HL-60/S4 (cell line): ENCODE data around the gene APRT.

Experiments used
- in situ Hi-C: fragments of 300-500 bp; cut with MboI; formaldehyde crosslinking; loops from 2 replicates; pipeline ENCODE4 v1.14.3; 2022; ENCODE audit warnings: low sequenced_read_pairs

Gene APRT

GRCh38 chr16:88842308-88842756 lies 30.6 kb upstream of the APRT start:
- in situ Hi-C loops: no loop called here

DNA sequence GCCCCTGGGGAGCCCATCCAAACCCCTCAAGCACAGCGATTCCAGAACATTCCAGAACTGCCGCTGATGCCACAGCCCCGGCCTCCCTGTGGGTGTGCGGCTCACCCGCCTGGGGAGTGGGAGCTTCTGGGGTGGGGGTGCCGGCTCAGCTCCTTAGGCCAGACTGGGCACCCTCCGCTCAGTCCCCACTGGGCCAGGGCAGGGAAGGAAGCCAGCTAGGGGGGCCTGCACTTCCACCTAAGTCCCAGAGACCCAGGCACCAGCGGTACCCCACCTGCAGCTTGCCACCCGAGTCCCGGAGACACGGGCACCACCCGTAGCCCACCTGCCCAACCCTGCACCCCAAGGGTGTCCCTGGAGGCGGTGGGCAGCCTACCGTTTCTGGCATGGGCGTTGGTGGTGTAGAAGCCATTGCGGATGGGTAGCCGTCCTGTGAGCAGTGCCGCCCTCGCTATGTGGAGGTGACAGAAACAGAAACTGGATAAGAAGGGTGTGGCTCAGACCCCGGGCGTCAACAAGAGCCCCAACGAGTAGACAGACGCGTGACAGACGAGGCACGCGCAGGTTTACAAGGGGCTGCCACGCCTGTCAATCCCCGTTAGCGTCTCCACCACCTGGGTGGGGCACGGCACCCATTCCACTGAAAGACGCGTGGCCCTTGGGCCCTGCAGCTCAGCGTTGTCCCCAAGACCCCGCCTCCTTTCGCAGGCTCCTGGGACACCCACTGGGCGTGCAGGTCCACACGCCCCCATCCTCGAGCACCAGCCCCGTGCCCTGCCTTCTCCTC lies 30.0 kb upstream of the APRT start:
- in situ Hi-C loops: no loop called here

GRCh38 chr16:88840600-88841215 lies 29.0 kb upstream of the APRT start:
- in situ Hi-C loops: no loop called here

GRCh38 chr16:88839745-88840599 lies 28.2 kb upstream of the APRT start:
- in situ Hi-C loops: no loop called here

GRCh38 chr16:88839026-88839529 lies 27.4 kb upstream of the APRT start:
- in situ Hi-C loops: no loop called here

DNA sequence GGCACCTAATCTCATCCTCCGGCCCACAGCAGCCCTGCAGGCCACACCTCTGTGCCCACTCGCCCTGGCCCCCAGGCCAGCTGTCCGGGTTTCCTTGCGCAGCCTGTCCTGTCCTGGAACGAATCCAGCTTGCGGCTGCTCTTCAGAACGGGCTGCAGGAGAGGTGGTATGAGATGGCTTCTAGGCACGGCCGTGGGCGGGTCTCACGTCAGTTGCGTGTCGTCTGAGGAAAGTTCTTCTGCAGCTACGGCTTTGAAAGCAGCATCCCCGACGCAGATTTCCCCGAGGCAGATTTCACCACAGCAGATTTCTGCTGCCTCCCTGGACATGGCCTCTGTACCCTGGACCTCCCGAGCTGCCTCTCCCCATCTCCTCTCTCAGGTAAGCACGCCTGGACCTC lies 26.8 kb upstream of the APRT start:
- in situ Hi-C loops: no loop called here

DNA sequence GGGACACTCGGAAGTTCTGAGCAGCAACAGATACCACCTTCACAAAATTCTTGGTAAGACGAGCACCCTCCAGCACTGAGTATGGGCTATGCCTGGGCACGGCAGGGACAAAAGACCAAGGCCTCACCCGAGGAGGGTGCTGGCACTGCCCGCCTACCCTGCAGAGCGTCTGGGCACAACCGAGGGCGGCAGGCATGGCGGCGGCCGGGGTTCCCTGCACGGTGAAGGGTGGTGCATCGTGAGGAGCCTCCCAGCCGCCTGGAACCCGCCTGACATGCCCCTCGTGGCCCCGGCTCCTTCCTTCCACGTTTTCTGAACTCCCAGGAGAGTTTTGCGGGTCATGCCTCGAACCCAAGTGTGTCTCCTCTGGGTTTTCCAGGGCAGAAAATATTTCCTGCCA lies 26.1 kb upstream of the APRT start:
- in situ Hi-C loops: no loop called here

DNA sequence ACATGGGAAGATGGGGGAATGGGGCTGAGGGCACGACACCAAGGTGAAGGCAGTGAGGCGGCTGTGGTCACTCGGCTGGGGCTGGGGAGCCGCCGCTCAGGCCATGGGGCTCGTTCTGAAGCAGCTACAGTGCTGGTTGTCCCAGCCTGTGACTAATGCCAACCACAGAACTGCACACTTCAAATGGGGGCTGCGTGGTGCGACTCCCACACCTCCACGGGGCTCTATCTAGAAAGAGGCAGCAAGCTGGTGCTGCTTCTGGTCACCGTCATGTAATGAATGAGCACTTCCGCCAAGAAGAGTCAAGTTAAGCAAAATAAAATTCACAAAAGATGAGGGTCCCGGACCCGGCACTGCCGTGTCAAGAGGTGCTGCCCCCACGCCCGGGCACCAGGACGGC lies 25.1 kb upstream of the APRT start:
- in situ Hi-C loops: no loop called here

DNA sequence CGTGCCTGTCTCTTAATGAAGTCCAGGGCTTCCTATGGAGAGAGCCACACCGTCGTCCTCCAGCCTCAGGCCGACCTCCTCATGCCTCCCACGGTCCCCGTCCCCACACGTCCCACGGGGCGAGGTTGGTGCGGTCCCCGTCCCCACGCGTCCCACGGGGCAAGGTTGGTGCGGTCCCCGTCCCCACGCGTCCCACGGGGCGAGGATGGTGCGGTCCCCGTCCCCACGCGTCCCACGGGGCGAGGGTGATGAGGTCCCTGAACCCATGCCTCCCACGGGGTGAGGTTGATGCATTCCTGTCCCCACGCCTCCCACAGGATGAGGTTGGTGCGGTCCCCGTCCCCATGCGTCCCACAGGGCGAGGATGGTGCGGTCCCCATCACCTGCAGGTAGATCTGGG lies 24.1 kb upstream of the APRT start:
- in situ Hi-C loops: no loop called here

GRCh38 chr16:88835383-88835782 lies 23.7 kb upstream of the APRT start:
- in situ Hi-C loops: no loop called here

- in situ Hi-C loops: no loop called here
These were observed 22.9 kb upstream of the APRT start for GRCh38 chr16:88834670-88835069.

- in situ Hi-C loops: no loop called here
These were observed 21.4 kb upstream of the APRT start for GRCh38 chr16:88833086-88833485.

DNA sequence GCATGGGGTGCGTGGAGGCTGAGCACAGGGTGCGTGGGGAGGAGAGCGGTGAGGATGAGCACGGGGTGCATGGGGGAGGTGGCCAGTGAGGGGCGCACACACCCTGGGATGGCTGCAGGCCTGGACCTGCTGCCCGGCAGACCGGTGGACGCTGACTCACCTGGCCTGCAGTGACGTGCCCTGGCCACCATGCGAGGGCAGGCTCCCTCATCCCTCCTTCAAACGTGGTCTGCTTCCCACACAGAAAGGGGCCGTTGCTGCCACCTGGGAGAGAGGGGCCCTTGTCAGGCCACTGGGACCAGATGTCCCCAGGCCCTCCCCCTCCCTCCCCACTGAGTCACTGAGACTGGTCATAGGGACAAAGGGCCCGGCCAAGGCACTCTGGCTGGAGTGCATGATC lies 20.1 kb upstream of the APRT start:
- in situ Hi-C loops: no loop called here

- in situ Hi-C loops: no loop called here
These were observed 19.1 kb upstream of the APRT start for GRCh38 chr16:88830783-88831182.

GRCh38 chr16:88830258-88830657 lies 18.5 kb upstream of the APRT start:
- in situ Hi-C loops: no loop called here

- in situ Hi-C loops: no loop called here
These were observed 17.0 kb upstream of the APRT start for GRCh38 chr16:88828711-88829110.

DNA sequence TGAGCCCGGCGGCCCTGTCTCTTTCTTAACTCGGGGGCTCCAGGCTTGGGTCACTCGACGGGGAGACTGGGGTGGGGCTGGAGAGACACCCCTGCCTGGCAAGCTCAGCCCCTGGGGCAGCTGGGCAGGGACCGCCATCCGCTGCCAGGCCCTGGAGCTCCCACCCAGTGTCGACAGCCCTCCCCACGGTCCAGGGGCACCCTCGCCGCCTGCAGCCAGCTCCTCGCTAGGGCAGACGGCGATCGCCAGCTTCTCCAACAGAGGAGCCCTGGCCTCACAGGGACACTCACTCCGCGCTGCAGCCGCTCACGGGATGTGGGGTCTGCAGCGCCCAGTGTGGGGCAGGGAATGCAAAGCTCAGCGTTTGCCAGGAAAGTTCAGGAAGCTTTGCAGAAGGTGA lies 16.0 kb upstream of the APRT start:
- in situ Hi-C loops: no loop called here

GRCh38 chr16:88826070-88826840 lies 14.5 kb upstream of the APRT start:
- in situ Hi-C loops: no loop called here

GRCh38 chr16:88825146-88825545 lies 13.4 kb upstream of the APRT start:
- in situ Hi-C loops: no loop called here

GRCh38 chr16:88824256-88825077 lies 12.7 kb upstream of the APRT start:
- in situ Hi-C loops: no loop called here
